Breast epithelium (tissue), 3 donors: ENCODE results near the gene C1orf216.

Experiments used
- POLR2A ChIP-seq: fragments of 450-650 bp; IDR thresholded peaks from one replicate; pipeline ENCODE4 v1.6.1; 2016; ENCODE audit warnings: antibody characterized with exemption, mild to moderate bottlenecking, moderate library complexity
- TF ChIP-seq, protein P1 (sequence below), 3 donors: fragments of 450-650 bp; IDR thresholded peaks; one replicate each; pipeline ENCODE4 v1.5.1; 2016 to 2017; ENCODE audit warnings: antibody characterized with exemption in 3 of 3, mild to moderate bottlenecking in 3 of 3, moderate library complexity in 3 of 3

DNA sequence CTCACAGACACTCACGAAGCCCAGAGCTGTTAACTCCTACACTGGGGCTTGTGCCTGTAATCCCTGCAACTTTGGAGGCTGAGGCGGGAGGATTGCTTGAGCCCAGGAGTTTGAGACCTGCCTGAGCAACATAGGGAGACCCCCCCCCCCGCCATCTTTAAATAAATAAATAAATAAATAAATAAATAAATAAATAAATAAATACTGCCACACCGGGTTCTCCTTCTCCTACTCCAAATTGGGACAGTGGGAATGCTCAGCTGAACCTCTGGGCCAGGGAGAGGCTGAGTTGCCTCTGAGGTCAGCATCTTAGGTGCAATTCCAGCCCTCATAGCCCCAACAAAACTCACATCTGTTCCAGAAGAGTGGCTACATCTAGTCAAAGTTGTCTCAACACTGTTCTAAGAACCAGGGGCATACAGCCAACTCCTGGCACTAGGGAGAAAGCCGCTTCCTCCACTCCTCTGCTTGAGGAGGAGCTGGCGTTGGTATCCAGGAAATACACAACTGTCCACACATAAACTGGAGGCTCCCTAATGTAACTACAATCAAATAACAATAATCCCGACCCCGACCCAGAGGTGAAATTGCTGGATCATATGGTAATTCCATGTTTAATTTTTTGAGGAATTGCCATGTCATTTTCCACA, 27.0 kb downstream of the C1orf216 start:
- TF ChIP-seq, protein P1, sequence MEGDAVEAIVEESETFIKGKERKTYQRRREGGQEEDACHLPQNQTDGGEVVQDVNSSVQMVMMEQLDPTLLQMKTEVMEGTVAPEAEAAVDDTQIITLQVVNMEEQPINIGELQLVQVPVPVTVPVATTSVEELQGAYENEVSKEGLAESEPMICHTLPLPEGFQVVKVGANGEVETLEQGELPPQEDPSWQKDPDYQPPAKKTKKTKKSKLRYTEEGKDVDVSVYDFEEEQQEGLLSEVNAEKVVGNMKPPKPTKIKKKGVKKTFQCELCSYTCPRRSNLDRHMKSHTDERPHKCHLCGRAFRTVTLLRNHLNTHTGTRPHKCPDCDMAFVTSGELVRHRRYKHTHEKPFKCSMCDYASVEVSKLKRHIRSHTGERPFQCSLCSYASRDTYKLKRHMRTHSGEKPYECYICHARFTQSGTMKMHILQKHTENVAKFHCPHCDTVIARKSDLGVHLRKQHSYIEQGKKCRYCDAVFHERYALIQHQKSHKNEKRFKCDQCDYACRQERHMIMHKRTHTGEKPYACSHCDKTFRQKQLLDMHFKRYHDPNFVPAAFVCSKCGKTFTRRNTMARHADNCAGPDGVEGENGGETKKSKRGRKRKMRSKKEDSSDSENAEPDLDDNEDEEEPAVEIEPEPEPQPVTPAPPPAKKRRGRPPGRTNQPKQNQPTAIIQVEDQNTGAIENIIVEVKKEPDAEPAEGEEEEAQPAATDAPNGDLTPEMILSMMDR (IDR thresholded peaks at IDR 0.05) = no peak
- no peak for TF ChIP-seq POLR2A
